Adrenal gland (tissue), 12 donors: Measurements from ENCODE around the gene KCND1. TPM values are rescaled to one million over a fixed set of nuclear protein-coding genes. Genes with fewer than 3 reads are reported as not detected.

ENCODE experiments used
- DNase-seq, 7 donors: peaks; one replicate each; pipeline ENCODE4 v3.0.0-alpha.2; 2019 to 2020
- H3K27ac ChIP-seq, 5 donors: fragments of 200-600 bp; sonication (generic) in 4 of 5; 1 replicate in 3 of 5; 2 replicates in 2 of 5; pipeline versions ENCODE4 v1.5.1 to v1.8.0; 2016 to 2020; ENCODE audit warnings: mild to moderate bottlenecking in 1 of 5
- H3K27me3 ChIP-seq: fragments of 200-600 bp; 2 replicates; pipeline ENCODE4 v1.8.0; 2021
- H3K36me3 ChIP-seq, 2 donors: fragments of 200-600 bp; replicated peaks in 1 of 2; 1 replicate in 1 of 2; 2 replicates in 1 of 2; pipeline versions ENCODE4 v1.5.1 to v1.8.0; 2018 to 2022
- H3K4me1 ChIP-seq, 2 donors: fragments of 200-600 bp; replicated peaks in 1 of 2; 1 replicate in 1 of 2; 2 replicates in 1 of 2; pipeline versions ENCODE4 v1.5.1 to v1.8.0; 2018 to 2021
- H3K4me3 ChIP-seq, 4 donors: fragments of 200-600 bp; sonication (generic) in 3 of 4; one replicate each; pipeline ENCODE4 v1.5.1; 2016 to 2018
- H3K9me3 ChIP-seq, 3 donors: fragments of 200-600 bp; sonication (generic) in 1 of 3; replicated peaks in 1 of 3; 1 replicate in 2 of 3; 2 replicates in 1 of 3; pipeline versions ENCODE4 v1.5.1 to v1.8.0; 2016 to 2021
- POLR2A ChIP-seq, 2 donors: fragments of 450-650 bp; IDR thresholded peaks; one replicate each; pipeline ENCODE4 v1.6.1; 2017; ENCODE audit warnings: antibody characterized with exemption in 2 of 2, mild to moderate bottlenecking in 2 of 2, moderate library complexity in 1 of 2
- WGBS, 4 donors: extraction: QIAGEN DNeasy Blood & Tissue Kit in 2 of 4; methylation state at CpG; one replicate each; pipeline versions ENCODE4 v1.1.5 to v1.1.7; 2013 to 2017; 5-methylcytosine and 5-hydroxymethylcytosine counted together
- intact Hi-C, 2 donors: fragments of 100-400 bp; cut with DNase I; formaldehyde crosslinking; loops; one replicate each; pipeline versions ENCODE4 v1.14.1 to v1.15.0; 2022 to 2023
- polyA plus RNA-seq, 3 donors: library from polyadenylated mRNA; stranded (reverse); fragments of 200-250 nt in 2 of 3; fragments of 350-450 nt in 1 of 3; fragmentation: Illumina TruSeq in 1 of 3; extraction: RNeasy Lipid Tissue Mini Kit (QIAGEN cat#74804) in 1 of 3; gene quantifications; one replicate each; pipeline ENCODE4 v1.2.3, GENCODE V29; 2013 to 2014
- total RNA-seq, 9 donors: library from RNA; depleted of rRNA in 4 of 9; stranded (reverse); fragments of >200 nt in 4 of 9; fragments of 120-200 nt in 1 of 9; fragmentation: NEBNext Ultra II Directional in 1 of 9; extraction: Animal tissue kit (Norgen Biotek cat#: 25700) in 1 of 9; gene quantifications; one replicate each; pipeline versions ENCODE4 v1.1.0 to v1.2.4, GENCODE V29; 2013 to 2023
- TF ChIP-seq, protein P1 (sequence below), 6 experiments: fragments of 450-650 bp in 4 of 6; fragments of 200-600 bp in 2 of 6; sonication (generic) in 1 of 6; IDR thresholded peaks; 1 replicate in 5 of 6; 2 replicates in 1 of 6; pipeline versions ENCODE4 v1.5.1 to v1.8.0; 2016 to 2021; ENCODE audit warnings: antibody characterized with exemption in 6 of 6, mild to moderate bottlenecking in 2 of 6, moderate library complexity in 1 of 6
- donor health status: healthy with polysubstance abuse.
- donor health status: Bipolar disorder and iron deficiency.
- donor health status: DM: yes; HTN: yes; CAD: no.
- donor health status: DM: no; HTN: no; CAD: no.
- donor health status: DM: no; HTN: no; CAD: no.
- donor health status: DM: yes; HTN: yes; CAD: no.

KCND1 gene
- total and polyA plus RNA-seq, 12 donors: 0.22 to 2.4 (median 0.95) TPM

DNA sequence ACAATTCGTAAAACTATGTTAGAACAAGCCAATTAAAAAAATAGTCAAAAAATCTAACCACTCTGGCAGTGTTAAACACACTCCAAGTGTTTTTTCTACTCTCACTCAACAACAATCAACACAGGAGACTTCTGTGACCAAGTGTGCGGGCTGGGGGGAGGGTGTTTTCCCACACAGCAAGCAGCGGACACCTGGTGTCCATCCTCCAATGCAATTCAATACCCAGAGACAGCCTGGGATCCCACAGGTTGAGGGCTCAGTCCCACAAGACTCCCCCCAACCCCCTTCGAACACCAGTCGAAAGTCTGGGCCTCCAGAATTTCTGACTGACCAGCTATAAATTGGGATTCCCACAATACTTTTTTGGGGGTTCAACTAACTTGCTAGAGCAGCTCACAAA is 44.5 kb downstream of the KCND1 start:
- H3K27me3 ChIP-seq: no peaks in the 10 kb centered on the region
- H3K27ac ChIP-seq: no peak overlapping the region
- no peaks in the 10 kb centered on the region for H3K9me3 ChIP-seq
- intact Hi-C loops: no loop called here
- H3K4me3 ChIP-seq: no peak overlapping the region
- no peak for TF ChIP-seq POLR2A (IDR thresholded peaks at IDR 0.05)
- TF ChIP-seq, protein P1, sequence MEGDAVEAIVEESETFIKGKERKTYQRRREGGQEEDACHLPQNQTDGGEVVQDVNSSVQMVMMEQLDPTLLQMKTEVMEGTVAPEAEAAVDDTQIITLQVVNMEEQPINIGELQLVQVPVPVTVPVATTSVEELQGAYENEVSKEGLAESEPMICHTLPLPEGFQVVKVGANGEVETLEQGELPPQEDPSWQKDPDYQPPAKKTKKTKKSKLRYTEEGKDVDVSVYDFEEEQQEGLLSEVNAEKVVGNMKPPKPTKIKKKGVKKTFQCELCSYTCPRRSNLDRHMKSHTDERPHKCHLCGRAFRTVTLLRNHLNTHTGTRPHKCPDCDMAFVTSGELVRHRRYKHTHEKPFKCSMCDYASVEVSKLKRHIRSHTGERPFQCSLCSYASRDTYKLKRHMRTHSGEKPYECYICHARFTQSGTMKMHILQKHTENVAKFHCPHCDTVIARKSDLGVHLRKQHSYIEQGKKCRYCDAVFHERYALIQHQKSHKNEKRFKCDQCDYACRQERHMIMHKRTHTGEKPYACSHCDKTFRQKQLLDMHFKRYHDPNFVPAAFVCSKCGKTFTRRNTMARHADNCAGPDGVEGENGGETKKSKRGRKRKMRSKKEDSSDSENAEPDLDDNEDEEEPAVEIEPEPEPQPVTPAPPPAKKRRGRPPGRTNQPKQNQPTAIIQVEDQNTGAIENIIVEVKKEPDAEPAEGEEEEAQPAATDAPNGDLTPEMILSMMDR (IDR thresholded peaks at IDR 0.05): no peak
- H3K4me1 ChIP-seq: no peaks in the 10 kb centered on the region
- 60 to 97% (median 82%) methylated on average over 4 to 5 of the region's 5 CpGs for WGBS, 4 donors
- DNase-seq: no peak
- peaks cover 0 to 47% of the 10 kb centered on the region in 2 donors for H3K36me3 ChIP-seq

DNA sequence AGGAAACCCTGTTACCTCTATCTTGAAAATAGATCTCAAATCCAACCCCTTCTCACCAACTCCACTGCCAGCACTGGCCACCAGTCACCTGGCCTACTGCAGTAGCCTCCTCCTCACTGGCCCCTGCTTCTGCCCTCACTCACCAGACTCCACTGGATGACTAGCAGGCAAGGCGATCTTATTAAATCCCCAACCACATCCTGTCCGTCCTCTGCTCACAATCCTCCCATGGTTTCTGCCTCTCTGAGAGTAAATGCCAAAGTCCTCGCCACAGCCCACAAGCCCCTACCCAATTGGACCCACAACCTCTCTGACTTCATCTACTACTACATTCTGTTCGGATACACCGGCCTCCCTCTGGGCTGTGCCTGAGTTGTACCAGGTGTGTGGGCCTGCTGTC is 47.4 kb downstream of the KCND1 start:
- peaks cover 0 to 8% of the 10 kb centered on the region in 2 donors for H3K4me1 ChIP-seq
- H3K27ac ChIP-seq: no peak overlapping the region
- no peak for TF ChIP-seq POLR2A (IDR thresholded peaks at IDR 0.05)
- DNase-seq: no peak
- WGBS, 4 donors: 84 to 94% (median 92%) methylated on average over 5 of the region's 5 CpGs
- H3K36me3 ChIP-seq: peaks cover 0 to 35% of the 10 kb centered on the region in 2 donors
- no peak overlapping the region for H3K4me3 ChIP-seq
- H3K27me3 ChIP-seq: no peaks in the 10 kb centered on the region
- H3K9me3 ChIP-seq: no peaks in the 10 kb centered on the region
- intact Hi-C loops: no loop called here

DNA sequence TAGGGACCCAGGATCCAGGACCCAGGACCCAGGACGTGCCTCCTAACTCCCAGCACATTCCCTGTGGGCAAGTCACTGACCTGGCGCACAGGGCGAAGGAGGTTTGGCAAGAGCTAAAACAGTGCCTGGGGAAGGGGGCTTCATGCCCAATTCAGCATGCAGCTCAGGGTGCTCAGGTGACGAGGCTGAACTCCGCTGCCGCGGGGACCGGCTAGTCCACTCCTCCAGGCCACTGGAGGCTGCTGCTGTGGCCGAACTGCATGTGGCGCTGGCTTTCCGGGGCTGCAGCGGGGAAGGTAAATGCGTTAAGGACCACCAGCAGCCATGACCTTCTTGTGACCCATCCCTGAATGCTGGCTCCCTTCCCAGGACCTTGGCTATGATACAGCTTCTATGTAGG is 47.9 kb downstream of the KCND1 start:
- peaks cover 0 to 8% of the 10 kb centered on the region in 2 donors for H3K4me1 ChIP-seq

DNA sequence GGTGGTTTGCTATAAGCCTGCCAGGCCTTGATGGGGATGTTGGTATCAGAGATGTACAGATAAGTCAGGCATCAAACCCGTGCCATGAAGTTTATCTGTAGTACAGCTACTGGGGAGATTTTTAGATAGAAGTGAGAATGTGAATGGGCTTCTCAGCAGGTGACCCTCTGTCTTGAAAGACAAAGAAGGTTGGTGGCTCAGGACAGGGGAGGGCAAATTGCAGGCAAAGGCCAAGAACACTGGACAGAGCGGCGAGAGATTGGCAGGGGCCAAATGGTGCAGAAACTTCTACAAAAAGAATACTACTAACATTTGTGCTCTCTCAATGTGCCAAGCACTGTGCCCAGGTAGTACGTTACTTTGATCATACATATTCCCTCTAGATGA is 50.9 kb downstream of the KCND1 start:
- intact Hi-C loops: no loop called here
- peaks cover 0 to 8% of the 10 kb centered on the region in 2 donors for H3K4me1 ChIP-seq
- peaks cover 0 to 32% of the 10 kb centered on the region in 2 donors for H3K36me3 ChIP-seq
- no peaks in the 10 kb centered on the region for H3K9me3 ChIP-seq
- no peak overlapping the region for H3K4me3 ChIP-seq
- TF ChIP-seq POLR2A (IDR thresholded peaks at IDR 0.05): no peak
- TF ChIP-seq, protein P1 (IDR thresholded peaks at IDR 0.05): no peak
- no peaks in the 10 kb centered on the region for H3K27me3 ChIP-seq
- H3K27ac ChIP-seq: no peak overlapping the region
- no peak for DNase-seq
- 68 to 93% (median 83%) methylated on average over 4 of the region's 4 CpGs for WGBS, 4 donors

More for the DNA sequence above, 47.9 kb downstream of the KCND1 start:
- Histone ChIP-seq H3K27ac (no peak overlapping the region), H3K27me3 (no peaks in the 10 kb centered on the region), H3K9me3 (no peaks in the 10 kb centered on the region), H3K4me3 (no peak overlapping the region), H3K36me3 (peaks cover 0 to 35% of the 10 kb centered on the region in 2 donors)
- 74 to 93% (median 76%) methylated on average over 8 to 13 of the region's 13 CpGs for WGBS, 4 donors
- TF ChIP-seq, protein P1 (IDR thresholded peaks at IDR 0.05): no peak
- no peak for TF ChIP-seq POLR2A (IDR thresholded peaks at IDR 0.05)
- intact Hi-C loops: no loop called here
- DNase-seq: no peak
